GM10266 (cell line): ENCODE results near the gene NRIP1.
A peak's percentile ranks its signal among the peaks of the same experiment; 100 is the strongest.

ENCODE experiments used
- DNase-seq: peaks from one replicate; pipeline ENCODE4 v3.0.0; 2012; ENCODE audit errors: extremely low spot score
- CTCF ChIP-seq: IDR thresholded peaks from 2 replicates; pipeline ENCODE4 v1.5.1; 2012; ENCODE audit warnings: mild to moderate bottlenecking, low read depth; ENCODE audit not compliant: control insufficient read depth, insufficient read depth; ENCODE audit errors: missing control alignments

The NRIP1 gene

GRCh38 chr21:15018382-15018781 is 46.4 kb downstream of the NRIP1 start:
- TF ChIP-seq CTCF = no peak
- peak; percentile 7 for DNase-seq

DNA sequence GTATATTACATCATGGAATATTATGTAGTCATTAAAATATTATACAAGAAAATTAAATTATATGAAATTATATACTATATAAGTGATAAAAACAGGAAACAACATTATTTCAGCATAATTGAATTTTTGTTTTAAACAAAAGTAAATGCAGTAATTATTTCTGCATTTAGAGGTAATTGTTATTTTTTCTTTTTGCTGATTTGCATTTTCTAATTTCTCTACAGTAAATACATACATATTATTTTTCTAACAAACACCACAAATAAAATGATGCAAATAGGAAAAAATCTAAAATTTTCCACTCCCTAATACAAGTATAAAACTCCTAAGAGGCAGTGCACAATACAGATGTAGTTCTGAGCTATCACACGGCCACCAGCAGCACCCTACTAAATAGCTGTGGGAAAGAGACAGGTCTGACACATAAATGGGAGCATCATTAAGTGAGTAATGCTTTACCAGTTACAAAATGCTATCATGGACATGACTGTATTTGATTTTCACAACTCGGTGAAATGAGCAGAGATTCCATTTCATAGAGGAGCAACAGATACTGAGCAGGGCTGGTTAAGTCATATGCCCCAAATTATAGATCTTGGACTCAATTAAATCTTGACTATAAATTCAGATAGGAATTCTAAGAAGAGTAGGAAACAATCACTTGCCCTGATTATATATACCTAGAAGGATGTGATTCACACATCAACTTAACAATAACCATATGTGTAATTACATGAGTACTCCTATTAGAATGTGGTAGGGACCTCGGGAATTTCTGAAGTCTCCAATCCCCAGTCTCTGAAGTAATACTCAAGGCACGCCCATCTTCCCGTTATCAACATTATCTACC is 49.0 kb downstream of the NRIP1 start:
- TF ChIP-seq CTCF = no peak
- DNase-seq = no peak

- no peak for DNase-seq
- TF ChIP-seq CTCF = no peak
Measured at GRCh38 chr21:15014221-15014620, 50.6 kb downstream of the NRIP1 start.

DNA sequence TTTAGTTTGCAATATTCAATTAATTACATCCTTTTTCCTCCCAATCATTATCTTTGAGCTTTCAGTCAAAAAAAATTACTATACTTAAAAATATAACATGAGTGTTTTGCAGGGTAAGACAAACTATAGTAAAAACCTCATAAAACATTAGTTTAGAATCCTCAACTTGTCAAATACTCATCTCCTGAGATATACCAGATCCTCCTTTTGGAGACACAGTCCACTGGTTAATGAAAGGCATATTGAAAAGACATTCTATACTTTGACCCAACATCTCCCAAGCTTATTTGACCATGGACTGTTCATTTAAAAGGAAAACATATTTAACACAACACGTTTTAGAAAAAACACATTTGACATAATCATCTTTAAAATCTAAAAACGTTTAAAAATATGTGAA is 52.8 kb downstream of the NRIP1 start:
- DNase-seq = no peak
- TF ChIP-seq CTCF = no peak

GRCh38 chr21:15010645-15011044 is 54.2 kb downstream of the NRIP1 start:
- no peak for DNase-seq
- TF ChIP-seq CTCF = no peak

DNA sequence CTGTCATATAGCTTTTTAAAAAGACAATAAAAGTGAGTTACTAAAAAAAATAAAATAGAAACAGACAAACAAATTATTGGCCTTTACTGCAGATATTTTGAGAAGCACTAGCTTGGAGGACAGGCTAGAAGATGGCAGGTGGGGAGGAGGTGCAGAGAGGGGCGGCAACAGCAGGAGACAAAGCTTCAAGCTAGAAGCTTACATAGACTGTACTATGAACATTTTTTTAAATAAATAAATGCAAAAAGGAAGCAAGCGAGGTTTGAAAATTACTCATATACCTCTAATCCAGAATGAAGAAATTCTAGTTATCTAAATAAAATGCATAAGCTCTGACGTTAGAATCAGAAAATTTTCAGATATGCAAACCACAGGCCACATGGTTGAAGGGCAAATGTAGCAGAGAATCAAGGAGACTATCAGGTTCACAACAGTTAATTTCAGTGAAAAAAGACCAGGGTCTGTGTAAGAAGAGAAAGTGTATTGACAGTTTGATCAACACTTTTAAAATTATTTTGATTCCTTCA is 54.9 kb downstream of the NRIP1 start:
- DNase-seq = no peak
- no peak for TF ChIP-seq CTCF

- DNase-seq = no peak
- TF ChIP-seq CTCF = no peak
Measured at GRCh38 chr21:15007716-15008296, 57.0 kb downstream of the NRIP1 start.
